SK-N-SH (cell line): Measurements from ENCODE around the gene ZNF613.

ENCODE experiments used
- GABPA ChIP-seq: IDR thresholded peaks from 2 replicates; pipeline ENCODE4 v1.4.0; 2012; ENCODE audit warnings: low read depth, mild to moderate bottlenecking
- TEAD4 ChIP-seq: IDR thresholded peaks from 2 replicates; pipeline ENCODE4 v1.4.0; 2012; ENCODE audit warnings: mild to moderate bottlenecking, borderline replicate concordance; ENCODE audit not compliant: insufficient read depth
- TF ChIP-seq, protein P1 (sequence below): fragments of 200-600 bp; sonication (generic); IDR thresholded peaks from 2 replicates; pipeline ENCODE4 v1.6.1; 2017; ENCODE audit warnings: antibody characterized with exemption, mild to moderate bottlenecking, moderate library complexity
- TF ChIP-seq, protein P2 (sequence below): IDR thresholded peaks from 2 replicates; pipeline ENCODE4 v1.6.1; 2012; ENCODE audit warnings: mild to moderate bottlenecking, low read depth, low read length, moderate library complexity

DNA sequence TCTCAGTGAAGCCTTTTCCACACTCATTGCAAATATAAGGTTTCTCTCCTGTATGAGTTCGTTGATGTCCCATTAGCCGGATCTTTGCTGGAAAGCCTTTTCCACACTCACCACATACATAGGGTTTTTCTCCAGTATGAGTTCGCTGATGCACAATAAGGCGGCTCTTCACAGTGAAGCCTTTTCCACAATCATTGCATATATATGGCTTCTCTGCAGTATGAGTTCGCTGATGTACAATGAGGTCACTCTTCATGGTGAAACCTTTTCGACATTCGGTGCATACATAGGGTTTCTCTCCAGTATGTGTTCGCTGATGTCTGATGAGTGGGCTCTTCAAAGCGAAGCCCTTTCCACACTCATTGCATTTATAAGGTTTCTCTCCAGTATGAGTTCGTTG lies 66.2 kb downstream of the ZNF613 start:
- TF ChIP-seq GABPA, result no peak
- TF ChIP-seq, protein P1, sequence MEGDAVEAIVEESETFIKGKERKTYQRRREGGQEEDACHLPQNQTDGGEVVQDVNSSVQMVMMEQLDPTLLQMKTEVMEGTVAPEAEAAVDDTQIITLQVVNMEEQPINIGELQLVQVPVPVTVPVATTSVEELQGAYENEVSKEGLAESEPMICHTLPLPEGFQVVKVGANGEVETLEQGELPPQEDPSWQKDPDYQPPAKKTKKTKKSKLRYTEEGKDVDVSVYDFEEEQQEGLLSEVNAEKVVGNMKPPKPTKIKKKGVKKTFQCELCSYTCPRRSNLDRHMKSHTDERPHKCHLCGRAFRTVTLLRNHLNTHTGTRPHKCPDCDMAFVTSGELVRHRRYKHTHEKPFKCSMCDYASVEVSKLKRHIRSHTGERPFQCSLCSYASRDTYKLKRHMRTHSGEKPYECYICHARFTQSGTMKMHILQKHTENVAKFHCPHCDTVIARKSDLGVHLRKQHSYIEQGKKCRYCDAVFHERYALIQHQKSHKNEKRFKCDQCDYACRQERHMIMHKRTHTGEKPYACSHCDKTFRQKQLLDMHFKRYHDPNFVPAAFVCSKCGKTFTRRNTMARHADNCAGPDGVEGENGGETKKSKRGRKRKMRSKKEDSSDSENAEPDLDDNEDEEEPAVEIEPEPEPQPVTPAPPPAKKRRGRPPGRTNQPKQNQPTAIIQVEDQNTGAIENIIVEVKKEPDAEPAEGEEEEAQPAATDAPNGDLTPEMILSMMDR, result no peak
- TF ChIP-seq, protein P2, sequence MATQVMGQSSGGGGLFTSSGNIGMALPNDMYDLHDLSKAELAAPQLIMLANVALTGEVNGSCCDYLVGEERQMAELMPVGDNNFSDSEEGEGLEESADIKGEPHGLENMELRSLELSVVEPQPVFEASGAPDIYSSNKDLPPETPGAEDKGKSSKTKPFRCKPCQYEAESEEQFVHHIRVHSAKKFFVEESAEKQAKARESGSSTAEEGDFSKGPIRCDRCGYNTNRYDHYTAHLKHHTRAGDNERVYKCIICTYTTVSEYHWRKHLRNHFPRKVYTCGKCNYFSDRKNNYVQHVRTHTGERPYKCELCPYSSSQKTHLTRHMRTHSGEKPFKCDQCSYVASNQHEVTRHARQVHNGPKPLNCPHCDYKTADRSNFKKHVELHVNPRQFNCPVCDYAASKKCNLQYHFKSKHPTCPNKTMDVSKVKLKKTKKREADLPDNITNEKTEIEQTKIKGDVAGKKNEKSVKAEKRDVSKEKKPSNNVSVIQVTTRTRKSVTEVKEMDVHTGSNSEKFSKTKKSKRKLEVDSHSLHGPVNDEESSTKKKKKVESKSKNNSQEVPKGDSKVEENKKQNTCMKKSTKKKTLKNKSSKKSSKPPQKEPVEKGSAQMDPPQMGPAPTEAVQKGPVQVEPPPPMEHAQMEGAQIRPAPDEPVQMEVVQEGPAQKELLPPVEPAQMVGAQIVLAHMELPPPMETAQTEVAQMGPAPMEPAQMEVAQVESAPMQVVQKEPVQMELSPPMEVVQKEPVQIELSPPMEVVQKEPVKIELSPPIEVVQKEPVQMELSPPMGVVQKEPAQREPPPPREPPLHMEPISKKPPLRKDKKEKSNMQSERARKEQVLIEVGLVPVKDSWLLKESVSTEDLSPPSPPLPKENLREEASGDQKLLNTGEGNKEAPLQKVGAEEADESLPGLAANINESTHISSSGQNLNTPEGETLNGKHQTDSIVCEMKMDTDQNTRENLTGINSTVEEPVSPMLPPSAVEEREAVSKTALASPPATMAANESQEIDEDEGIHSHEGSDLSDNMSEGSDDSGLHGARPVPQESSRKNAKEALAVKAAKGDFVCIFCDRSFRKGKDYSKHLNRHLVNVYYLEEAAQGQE, result no peak
- TF ChIP-seq TEAD4, result no peak
